Mammary epithelial cell (primary cell): ENCODE results near the gene DDX52.

Experiments used
- CTCF ChIP-seq, 2 donors: IDR thresholded peaks in 1 of 2; conservative IDR thresholded peaks in 1 of 2; 2 replicates each; pipeline ENCODE4 v1.5.1; 2011 to 2012; ENCODE audit warnings: inconsistent platforms in 2 of 2, low read length in 2 of 2, mild to moderate bottlenecking in 2 of 2, control low read depth in 1 of 2, low read depth in 1 of 2; ENCODE audit not compliant: insufficient read depth in 1 of 2; ENCODE audit errors: extremely low read depth in 1 of 2
- EZH2 ChIP-seq: IDR thresholded peaks from 2 replicates; pipeline ENCODE4 v1.6.1; 2012; ENCODE audit warnings: low read length, inconsistent platforms, borderline replicate concordance

GRCh38 chr17:37610971-37611370, 32.3 kb downstream of the DDX52 start:
- TF ChIP-seq CTCF (conservative IDR thresholded peaks at IDR 0.05 in 1 of 2, IDR thresholded peaks at IDR 0.05 in 1 of 2; ENCODE audit: extremely low read depth in 1 of 2, insufficient read depth in 1 of 2, low read depth in 1 of 2, low read length in 2 of 2) (no peak), EZH2 (no peak)
